Osteocyte (in vitro differentiated cells): ENCODE measurements around the gene TXNL4B. TPM values are rescaled to one million over a fixed set of nuclear protein-coding genes. Genes with fewer than 3 reads are reported as not detected.
"Not testable (repeated sequence)": the region's sequence is repeated elsewhere in the genome, so short reads cannot be mapped to it uniquely, and the experiment has no call there.

ENCODE experiments used
- DNase-seq: peaks from one replicate; pipeline ENCODE4 v3.0.0; 2021; ENCODE audit warnings: mixed read lengths; ENCODE audit not compliant: unreplicated experiment; ENCODE audit errors: extremely low spot score
- H3K27ac Mint-ChIP-seq: one replicate; pipeline ENCODE4 v1.8.0; 2021; ENCODE audit warnings: mild to moderate bottlenecking, mixed read lengths; ENCODE audit not compliant: unreplicated experiment
- H3K27me3 Mint-ChIP-seq: one replicate; pipeline ENCODE4 v1.8.0; 2021; ENCODE audit warnings: mixed read lengths; ENCODE audit not compliant: unreplicated experiment
- H3K36me3 Mint-ChIP-seq: one replicate; pipeline ENCODE4 v1.8.0; 2021; ENCODE audit warnings: mixed read lengths; ENCODE audit not compliant: unreplicated experiment
- H3K4me1 Mint-ChIP-seq: one replicate; pipeline ENCODE4 v1.8.0; 2021; ENCODE audit warnings: mixed read lengths; ENCODE audit not compliant: unreplicated experiment
- H3K4me3 Mint-ChIP-seq: one replicate; pipeline ENCODE4 v1.8.0; 2021; ENCODE audit warnings: mild to moderate bottlenecking, moderate library complexity, mixed read lengths; ENCODE audit not compliant: unreplicated experiment
- H3K9me3 Mint-ChIP-seq: one replicate; pipeline ENCODE4 v1.8.0; 2021; ENCODE audit warnings: mixed read lengths; ENCODE audit not compliant: unreplicated experiment
- CTCF ChIP-seq: fragments of 200-600 bp; sonication (generic); IDR thresholded peaks from 2 replicates; pipeline ENCODE4 v1.5.0; 2021; ENCODE audit warnings: antibody characterized with exemption, mild to moderate bottlenecking, moderate library complexity
- total RNA-seq: library from RNA; stranded (reverse); gene quantifications from 2 replicates; pipeline ENCODE4 v1.2.1, GENCODE V29; 2021

Gene TXNL4B
- total RNA-seq, 1 donor from 2014 or later = 10.0 TPM

DNA sequence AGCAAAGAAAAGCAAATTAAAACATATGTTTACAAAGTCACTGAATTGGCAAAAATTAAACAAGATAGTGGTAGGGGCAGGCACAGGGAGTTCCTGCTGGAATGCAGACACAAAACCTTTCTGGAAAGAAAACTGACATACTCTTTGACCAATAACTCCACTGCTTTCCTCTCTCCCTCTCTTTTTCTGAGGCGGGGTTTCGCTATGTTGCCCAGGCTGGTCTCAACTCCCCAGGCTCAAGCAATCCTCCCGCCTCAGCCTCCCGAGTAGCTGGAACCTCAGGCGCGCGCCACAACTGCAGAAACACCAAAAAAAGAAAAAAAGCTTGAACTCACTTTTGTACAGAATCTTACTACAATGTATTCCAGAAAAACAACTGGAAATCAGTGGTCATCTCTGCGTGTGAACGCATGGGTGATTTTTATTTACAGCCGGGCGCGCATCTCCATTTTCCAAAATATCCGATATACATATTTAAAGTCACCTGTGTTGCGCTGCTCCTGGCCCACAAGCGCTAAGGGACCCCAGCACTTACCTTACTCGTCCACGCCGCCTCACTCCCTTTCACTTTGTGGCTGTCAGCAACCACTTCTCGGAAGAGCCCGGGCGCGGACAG lies 480 bp downstream of the TXNL4B start:
- Mint-ChIP-seq H3K4me3 (peak overlapping the region; percentile 98), H3K9me3 (no peaks in the 10 kb centered on the region), H3K36me3 (peaks cover 32% of the 10 kb centered on the region), H3K27ac (peak overlapping the region; percentile 95), H3K4me1 (peaks cover 32% of the 10 kb centered on the region), H3K27me3 (no peaks in the 10 kb centered on the region)
- TF ChIP-seq CTCF = no peak
- DNase-seq = no peak

GRCh38 chr16:72091217-72091616 lies 2.2 kb downstream of the TXNL4B start:
- H3K4me3 Mint-ChIP-seq = peak overlapping the region; percentile 30
- no peak for TF ChIP-seq CTCF
- DNase-seq = no peak
- peaks cover 26% of the 10 kb centered on the region for H3K36me3 Mint-ChIP-seq
- H3K27me3 Mint-ChIP-seq = no peaks in the 10 kb centered on the region
- no peak overlapping the region for H3K27ac Mint-ChIP-seq
- no peaks in the 10 kb centered on the region for H3K9me3 Mint-ChIP-seq
- peaks cover 32% of the 10 kb centered on the region for H3K4me1 Mint-ChIP-seq

- DNase-seq = no peak
- H3K36me3 Mint-ChIP-seq = peaks cover 46% of the 10 kb centered on the region
These were observed 8.4 kb downstream of the TXNL4B start for GRCh38 chr16:72085002-72085401.

GRCh38 chr16:72084445-72084844 lies 9.0 kb downstream of the TXNL4B start:
- no peak for DNase-seq
- TF ChIP-seq CTCF = no peak
- H3K27ac Mint-ChIP-seq = no peak overlapping the region
- peaks cover 4% of the 10 kb centered on the region for H3K9me3 Mint-ChIP-seq
- H3K4me3 Mint-ChIP-seq = no peak overlapping the region
- no peaks in the 10 kb centered on the region for H3K27me3 Mint-ChIP-seq
- H3K36me3 Mint-ChIP-seq = peaks cover 45% of the 10 kb centered on the region
- H3K4me1 Mint-ChIP-seq = no peaks in the 10 kb centered on the region

More at GRCh38 chr16:72085002-72085401, 8.4 kb downstream of the TXNL4B start:
- Mint-ChIP-seq H3K27ac (no peak overlapping the region), H3K27me3 (no peaks in the 10 kb centered on the region), H3K4me3 (no peak overlapping the region), H3K9me3 (peaks cover 4% of the 10 kb centered on the region), H3K4me1 (no peaks in the 10 kb centered on the region)
- no peak for TF ChIP-seq CTCF

GRCh38 chr16:72083778-72084404 lies 9.5 kb downstream of the TXNL4B start:
- no peaks in the 10 kb centered on the region for H3K4me1 Mint-ChIP-seq
- H3K4me3 Mint-ChIP-seq = no peak overlapping the region
- H3K9me3 Mint-ChIP-seq = peaks cover 4% of the 10 kb centered on the region
- DNase-seq = no peak
- no peak overlapping the region for H3K27ac Mint-ChIP-seq
- no peak for TF ChIP-seq CTCF
- H3K27me3 Mint-ChIP-seq = no peaks in the 10 kb centered on the region
- peaks cover 39% of the 10 kb centered on the region for H3K36me3 Mint-ChIP-seq

GRCh38 chr16:72076991-72077706 lies 16.3 kb downstream of the TXNL4B start:
- not testable (repeated sequence) for H3K27ac Mint-ChIP-seq, H3K27me3 Mint-ChIP-seq, H3K36me3 Mint-ChIP-seq, H3K9me3 Mint-ChIP-seq, DNase-seq, H3K4me1 Mint-ChIP-seq, H3K4me3 Mint-ChIP-seq

DNA sequence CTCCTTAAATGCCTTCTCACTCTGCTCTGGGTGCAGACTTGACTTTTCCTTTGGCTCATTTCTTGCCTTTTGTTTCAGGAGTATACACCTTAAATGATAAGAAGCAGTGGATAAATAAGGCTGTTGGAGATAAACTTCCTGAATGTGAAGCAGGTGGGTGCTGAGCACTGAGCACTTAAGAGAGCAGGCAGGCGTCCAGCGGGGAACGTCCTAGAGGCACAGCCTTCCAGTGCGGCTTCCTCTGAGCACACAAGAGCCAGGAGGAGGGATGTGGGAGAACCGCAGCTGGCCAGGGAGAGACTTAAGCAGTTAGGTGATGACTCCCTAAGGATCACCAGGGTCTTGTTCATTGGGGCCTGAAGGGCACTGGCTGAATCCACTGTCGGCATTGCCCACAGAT lies 18.4 kb downstream of the TXNL4B start:
- not testable (repeated sequence) for H3K9me3 Mint-ChIP-seq, H3K27ac Mint-ChIP-seq, H3K4me3 Mint-ChIP-seq, H3K27me3 Mint-ChIP-seq, DNase-seq, H3K36me3 Mint-ChIP-seq, H3K4me1 Mint-ChIP-seq
